C4-2B (cell line): Measurements from ENCODE around the gene EPHA1.

Experiments
- H3K27ac ChIP-seq: fragments of 450-650 bp; 2 replicates; pipeline ENCODE4 v1.5.1; 2017
- CTCF ChIP-seq: fragments of 450-650 bp; conservative IDR thresholded peaks from 2 replicates; pipeline ENCODE4 v1.5.1; 2017; ENCODE audit warnings: mild to moderate bottlenecking
- ZFX ChIP-seq: fragments of 450-650 bp; IDR thresholded peaks from 2 replicates; pipeline ENCODE4 v1.6.1; 2017

EPHA1 gene

GRCh38 chr7:143390104-143390772, 18.4 kb downstream of the EPHA1 start:
- TF ChIP-seq CTCF = no peak
- TF ChIP-seq ZFX = no peak
- H3K27ac ChIP-seq = no peak overlapping the region

- no peak overlapping the region for H3K27ac ChIP-seq
- TF ChIP-seq CTCF (no peak), ZFX (no peak)
These were observed 19.1 kb downstream of the EPHA1 start for GRCh38 chr7:143389316-143390103.

GRCh38 chr7:143388491-143389101, 20.1 kb downstream of the EPHA1 start:
- TF ChIP-seq ZFX = no peak
- TF ChIP-seq CTCF = no peak
- H3K27ac ChIP-seq = no peak overlapping the region

GRCh38 chr7:143388051-143388450, 20.6 kb downstream of the EPHA1 start:
- no peak overlapping the region for H3K27ac ChIP-seq
- TF ChIP-seq ZFX (no peak), CTCF (no peak)

GRCh38 chr7:143387156-143387975, 21.3 kb downstream of the EPHA1 start:
- H3K27ac ChIP-seq = no peak overlapping the region
- no peak; the same call in 1 of the 2 replicates for TF ChIP-seq CTCF
- no peak for TF ChIP-seq ZFX

- no peak overlapping the region for H3K27ac ChIP-seq
- TF ChIP-seq CTCF (no peak), ZFX (no peak)
These were observed 22.5 kb downstream of the EPHA1 start for GRCh38 chr7:143385891-143386781.
